ENCODE results near the gene CEP128. TPM values are rescaled to one million over a fixed set of nuclear protein-coding genes. Genes with fewer than 3 reads are reported as not detected.

The CEP128 gene
- polyA plus RNA-seq, 4 donors: 0.22 to 2.2 (median 1.1) TPM

DNA sequence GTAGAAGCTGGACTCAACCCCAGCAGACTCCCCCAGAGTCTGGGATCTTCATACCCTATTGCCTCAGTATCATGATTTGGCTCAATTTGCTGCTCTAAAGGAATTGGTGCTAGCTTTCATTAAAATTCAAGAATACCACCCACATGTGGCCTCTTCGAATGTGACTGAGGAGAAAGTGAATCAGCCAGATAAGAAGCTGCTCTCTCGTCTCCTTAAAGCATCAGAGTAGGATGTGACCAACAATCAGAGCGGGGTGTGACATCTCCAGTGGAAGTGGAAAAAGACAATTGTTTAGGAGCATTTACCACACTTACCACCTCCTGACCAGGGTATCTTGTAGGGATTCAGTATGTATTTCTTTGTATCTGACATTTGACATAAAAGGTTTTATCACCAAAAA lies 452.0 kb downstream of the CEP128 start:
- no peaks in the 10 kb centered on the region for H3K27me3 ChIP-seq (ENCODE audit: control insufficient read depth in 3 of 3, insufficient read depth in 3 of 3, low read length in 3 of 3)
- no peak overlapping the region for H3K4me3 ChIP-seq (ENCODE audit: low read depth in 1 of 3, low read length in 3 of 3)
- H3K4me1 ChIP-seq (ENCODE audit: control insufficient read depth in 3 of 3, insufficient read depth in 2 of 3, low read depth in 1 of 3, low read length in 2 of 3): peaks cover 0 to 5% (median 3%) of the 10 kb centered on the region in 3 donors
- WGBS, 3 donors: 85 to 89% (median 85%) methylated on average over 3 of the region's 3 CpGs
- no peak overlapping the region for H3K27ac ChIP-seq (ENCODE audit: low read depth in 1 of 3, low read length in 2 of 3)
- H3K9me3 ChIP-seq (ENCODE audit: control insufficient read depth in 2 of 2, insufficient read depth in 1 of 2, low read depth in 1 of 2, low read length in 1 of 2): no peaks in the 10 kb centered on the region
- H3K36me3 ChIP-seq (ENCODE audit: control insufficient read depth in 3 of 3, insufficient read depth in 2 of 3, low read depth in 1 of 3, low read length in 3 of 3): no peaks in the 10 kb centered on the region
- no peak for DNase-seq
- no peak for FAIRE-seq

DNA sequence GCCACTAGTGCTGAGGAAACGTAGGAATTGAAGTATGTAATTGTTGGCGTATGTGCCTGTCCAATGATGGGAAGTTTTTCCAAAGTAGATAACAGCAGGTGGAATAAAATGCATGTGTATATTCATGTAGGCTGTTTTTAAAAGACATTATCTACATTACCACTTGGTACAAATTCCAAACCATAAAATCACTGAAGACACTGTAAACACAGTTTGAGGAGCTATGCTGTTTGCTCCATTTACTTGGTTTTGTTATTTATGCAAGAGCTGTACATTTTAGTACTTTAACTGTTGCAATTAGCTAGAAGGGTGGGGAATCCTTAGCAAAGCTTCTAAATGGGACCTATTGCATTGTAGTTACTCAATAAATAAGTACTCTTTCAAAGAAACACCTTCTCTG lies 455.8 kb downstream of the CEP128 start:
- WGBS, 3 donors: 84 to 91% (median 85%) methylated on average over 2 of the region's 2 CpGs
- H3K4me1 ChIP-seq (ENCODE audit: control insufficient read depth in 3 of 3, insufficient read depth in 2 of 3, low read depth in 1 of 3, low read length in 2 of 3): no peaks in the 10 kb centered on the region
- H3K9me3 ChIP-seq (ENCODE audit: control insufficient read depth in 2 of 2, insufficient read depth in 1 of 2, low read depth in 1 of 2, low read length in 1 of 2): no peaks in the 10 kb centered on the region
- no peak overlapping the region for H3K4me3 ChIP-seq (ENCODE audit: low read depth in 1 of 3, low read length in 3 of 3)
- DNase-seq (peak in 1 of 2 donors; percentile 12), FAIRE-seq (no peak)
- H3K27ac ChIP-seq (ENCODE audit: low read depth in 1 of 3, low read length in 2 of 3): no peak overlapping the region
- H3K36me3 ChIP-seq (ENCODE audit: control insufficient read depth in 3 of 3, insufficient read depth in 2 of 3, low read depth in 1 of 3, low read length in 3 of 3): no peaks in the 10 kb centered on the region
- H3K27me3 ChIP-seq (ENCODE audit: control insufficient read depth in 3 of 3, insufficient read depth in 3 of 3, low read length in 3 of 3): no peaks in the 10 kb centered on the region

DNA sequence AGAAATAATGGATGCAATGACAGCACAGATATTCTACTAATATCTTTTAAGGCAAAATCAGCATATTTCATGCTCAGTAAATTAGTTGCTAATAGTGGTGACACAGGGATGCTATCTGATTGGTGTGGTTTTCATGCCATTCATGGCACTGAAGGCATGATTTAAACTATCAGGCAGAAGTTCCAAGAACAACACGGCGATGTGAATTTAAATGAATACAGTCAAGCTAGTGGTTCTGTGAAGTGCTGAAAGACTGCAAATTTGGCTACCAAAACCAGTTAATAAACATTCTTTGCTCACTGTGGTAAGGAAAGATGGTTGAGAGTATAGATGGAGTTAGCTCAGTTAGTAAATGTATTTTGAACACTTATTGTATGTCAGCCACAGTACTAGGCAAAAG lies 458.2 kb downstream of the CEP128 start:
- Histone ChIP-seq H3K9me3 (ENCODE audit: control insufficient read depth in 2 of 2, insufficient read depth in 1 of 2, low read depth in 1 of 2, low read length in 1 of 2) (no peaks in the 10 kb centered on the region), H3K27me3 (ENCODE audit: control insufficient read depth in 3 of 3, insufficient read depth in 3 of 3, low read length in 3 of 3) (no peaks in the 10 kb centered on the region), H3K4me3 (ENCODE audit: low read depth in 1 of 3, low read length in 3 of 3) (no peak overlapping the region), H3K36me3 (ENCODE audit: control insufficient read depth in 3 of 3, insufficient read depth in 2 of 3, low read depth in 1 of 3, low read length in 3 of 3) (no peaks in the 10 kb centered on the region), H3K4me1 (ENCODE audit: control insufficient read depth in 3 of 3, insufficient read depth in 2 of 3, low read depth in 1 of 3, low read length in 2 of 3) (no peaks in the 10 kb centered on the region), H3K27ac (ENCODE audit: low read depth in 1 of 3, low read length in 2 of 3) (no peak overlapping the region)
- FAIRE-seq (no peak), DNase-seq (no peak)
- WGBS, 3 donors: 94 to 98% (median 98%) methylated on average over 2 of the region's 2 CpGs

DNA sequence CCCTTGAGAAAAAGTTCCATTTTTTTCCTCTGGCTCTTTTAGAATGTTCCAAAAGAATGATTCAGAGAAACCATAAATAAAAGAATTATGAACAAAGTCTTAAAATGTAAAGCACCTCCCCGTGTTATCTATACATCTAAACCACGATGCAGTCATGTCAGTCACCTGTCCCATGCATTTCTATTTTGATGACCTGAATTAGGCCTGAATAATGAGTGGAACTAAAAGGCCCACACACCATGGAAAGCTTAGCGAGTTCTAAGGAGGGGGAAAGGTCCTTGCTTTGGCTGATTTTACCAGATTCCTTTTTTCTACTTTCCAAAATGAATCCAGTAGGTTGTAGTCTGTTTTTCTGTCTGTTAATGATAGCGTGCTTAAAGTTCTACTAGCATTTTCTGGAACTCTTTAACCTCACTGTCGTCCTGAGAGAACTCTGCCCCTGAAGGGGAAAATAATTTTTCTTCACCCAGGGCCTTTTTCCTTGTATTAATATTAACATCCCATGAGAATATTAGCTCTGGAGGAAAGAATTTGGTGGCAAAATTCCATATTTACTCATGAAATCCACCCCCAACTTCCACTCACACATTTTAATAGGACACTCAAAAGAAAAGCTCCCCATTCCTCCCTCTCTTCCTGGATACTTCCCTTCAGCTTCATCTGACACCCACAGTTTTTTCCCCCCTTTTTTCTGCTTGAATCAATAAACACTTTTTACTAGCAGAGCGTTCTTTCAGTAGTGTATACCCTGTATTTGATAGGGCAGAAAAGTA lies 464.0 kb downstream of the CEP128 start:
- Histone ChIP-seq H3K36me3 (ENCODE audit: control insufficient read depth in 3 of 3, insufficient read depth in 2 of 3, low read depth in 1 of 3, low read length in 3 of 3) (no peaks in the 10 kb centered on the region), H3K4me3 (ENCODE audit: low read depth in 1 of 3, low read length in 3 of 3) (no peak overlapping the region), H3K27ac (ENCODE audit: low read depth in 1 of 3, low read length in 2 of 3) (no peak overlapping the region), H3K27me3 (ENCODE audit: control insufficient read depth in 3 of 3, insufficient read depth in 3 of 3, low read length in 3 of 3) (no peaks in the 10 kb centered on the region), H3K9me3 (ENCODE audit: control insufficient read depth in 2 of 2, insufficient read depth in 1 of 2, low read depth in 1 of 2, low read length in 1 of 2) (peaks cover 0 to 16% of the 10 kb centered on the region in 2 donors), H3K4me1 (ENCODE audit: control insufficient read depth in 3 of 3, insufficient read depth in 2 of 3, low read depth in 1 of 3, low read length in 2 of 3) (no peaks in the 10 kb centered on the region)
- no peak for FAIRE-seq
- no peak for DNase-seq
- 67 to 86% (median 78%) methylated on average over 6 of the region's 6 CpGs for WGBS, 3 donors

DNA sequence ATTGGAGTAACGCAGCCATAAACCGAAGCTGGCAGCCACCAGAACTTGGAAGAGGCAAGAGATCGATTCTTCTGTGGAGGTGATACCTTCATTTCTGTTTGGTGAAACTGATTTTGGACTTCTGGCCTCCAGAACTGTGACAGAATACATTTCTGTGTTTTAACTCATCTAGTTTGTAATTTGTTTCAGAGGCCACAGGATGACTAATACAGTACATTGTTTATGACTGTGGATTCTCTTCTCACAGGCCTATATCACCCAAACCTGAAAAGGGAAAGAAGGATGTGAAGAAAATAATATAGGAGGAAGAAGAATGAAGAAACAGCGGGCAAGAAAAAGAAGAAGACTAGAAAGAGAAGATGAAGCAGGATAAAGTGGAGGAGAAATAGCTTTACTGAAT lies 466.5 kb downstream of the CEP128 start:
- no peaks in the 10 kb centered on the region for H3K27me3 ChIP-seq (ENCODE audit: control insufficient read depth in 3 of 3, insufficient read depth in 3 of 3, low read length in 3 of 3)
- no peak overlapping the region for H3K4me3 ChIP-seq (ENCODE audit: low read depth in 1 of 3, low read length in 3 of 3)
- 88 to 92% (median 90%) methylated on average over 4 of the region's 4 CpGs for WGBS, 3 donors
- H3K9me3 ChIP-seq (ENCODE audit: control insufficient read depth in 2 of 2, insufficient read depth in 1 of 2, low read depth in 1 of 2, low read length in 1 of 2): peaks cover 0 to 32% of the 10 kb centered on the region in 2 donors
- no peaks in the 10 kb centered on the region for H3K4me1 ChIP-seq (ENCODE audit: control insufficient read depth in 3 of 3, insufficient read depth in 2 of 3, low read depth in 1 of 3, low read length in 2 of 3)
- DNase-seq (no peak), FAIRE-seq (no peak)
- no peaks in the 10 kb centered on the region for H3K36me3 ChIP-seq (ENCODE audit: control insufficient read depth in 3 of 3, insufficient read depth in 2 of 3, low read depth in 1 of 3, low read length in 3 of 3)
- H3K27ac ChIP-seq (ENCODE audit: low read depth in 1 of 3, low read length in 2 of 3): no peak overlapping the region

DNA sequence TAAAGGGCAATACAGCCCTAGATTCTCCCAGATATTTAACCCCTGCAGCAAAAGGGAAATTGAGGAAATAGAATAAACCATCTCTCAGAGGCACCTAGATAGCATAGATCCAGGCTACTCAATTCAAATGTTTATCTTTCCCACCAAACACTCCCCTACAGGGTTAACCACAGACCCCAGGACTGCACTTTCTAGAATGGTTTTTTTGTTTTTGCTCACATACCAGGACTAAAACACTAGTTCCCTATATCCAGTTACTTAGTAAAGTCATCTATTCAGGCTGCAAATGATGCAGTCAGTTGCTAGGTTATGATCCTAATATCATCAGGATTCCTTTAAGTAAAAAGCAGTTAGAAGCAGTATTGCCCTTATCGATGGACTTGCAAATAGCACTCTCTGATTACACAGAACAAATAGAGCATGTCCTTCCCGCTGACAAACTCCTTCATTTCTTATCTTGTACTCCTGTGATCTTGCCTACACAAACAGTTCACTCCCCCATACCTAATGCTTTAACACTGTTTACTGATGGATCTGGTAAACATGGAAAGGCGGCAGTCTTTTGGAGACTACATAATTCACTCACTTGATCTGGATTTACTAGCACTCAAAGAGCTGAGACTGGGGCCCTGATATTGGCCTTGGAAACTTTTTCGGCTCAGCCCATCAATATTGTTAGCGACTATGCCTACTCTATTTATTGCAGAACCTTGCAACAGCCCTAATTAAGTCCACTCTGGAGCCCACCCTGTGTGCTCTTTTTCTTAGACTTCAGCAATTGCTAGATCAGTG lies 473.0 kb downstream of the CEP128 start:
- whole genome bisulfite sequencing, 3 donors: 20 to 50% (median 32%) methylated on average over 5 of the region's 5 CpGs
- Histone ChIP-seq H3K4me1 (ENCODE audit: control insufficient read depth in 3 of 3, insufficient read depth in 2 of 3, low read depth in 1 of 3, low read length in 2 of 3) (no peaks in the 10 kb centered on the region), H3K36me3 (ENCODE audit: control insufficient read depth in 3 of 3, insufficient read depth in 2 of 3, low read depth in 1 of 3, low read length in 3 of 3) (no peaks in the 10 kb centered on the region), H3K27me3 (ENCODE audit: control insufficient read depth in 3 of 3, insufficient read depth in 3 of 3, low read length in 3 of 3) (no peaks in the 10 kb centered on the region), H3K4me3 (ENCODE audit: low read depth in 1 of 3, low read length in 3 of 3) (no peak overlapping the region), H3K27ac (ENCODE audit: low read depth in 1 of 3, low read length in 2 of 3) (no peak overlapping the region), H3K9me3 (ENCODE audit: control insufficient read depth in 2 of 2, insufficient read depth in 1 of 2, low read depth in 1 of 2, low read length in 1 of 2) (peaks cover 0 to 47% of the 10 kb centered on the region in 2 donors)
- DNase-seq (peak; percentile 35 to 53), FAIRE-seq (no peak)

DNA sequence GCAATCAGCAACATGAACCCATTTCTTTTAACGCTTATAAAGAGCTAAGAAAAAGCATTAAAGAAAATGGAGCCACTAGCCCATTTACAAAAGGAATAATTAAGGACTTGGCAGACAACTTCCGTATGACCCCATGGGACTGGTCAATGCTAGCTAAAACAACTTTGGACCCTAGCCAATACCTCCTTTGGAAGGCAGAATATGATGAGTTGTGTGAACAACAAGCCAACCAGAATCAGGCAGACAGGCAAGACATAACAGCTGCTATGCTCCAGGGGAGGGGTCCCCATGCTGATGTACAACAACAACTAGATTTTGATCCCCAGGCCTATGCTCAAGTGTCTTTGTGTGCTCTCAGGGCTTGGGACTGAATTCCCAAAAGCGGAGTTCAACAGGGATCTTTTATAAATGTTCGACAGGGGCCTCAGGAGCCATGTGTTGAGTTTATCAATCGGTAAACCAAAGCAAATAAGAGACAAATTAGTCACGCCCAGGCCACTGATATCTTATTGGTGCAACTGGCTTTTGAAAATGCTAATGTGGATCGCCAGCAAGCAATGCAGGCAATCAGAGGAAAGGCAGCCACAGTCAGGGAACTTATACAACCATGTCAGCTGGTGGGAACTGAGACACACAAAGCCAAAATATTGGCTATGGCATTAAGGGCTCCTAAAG lies 475.9 kb downstream of the CEP128 start:
- no peak for FAIRE-seq

DNA sequence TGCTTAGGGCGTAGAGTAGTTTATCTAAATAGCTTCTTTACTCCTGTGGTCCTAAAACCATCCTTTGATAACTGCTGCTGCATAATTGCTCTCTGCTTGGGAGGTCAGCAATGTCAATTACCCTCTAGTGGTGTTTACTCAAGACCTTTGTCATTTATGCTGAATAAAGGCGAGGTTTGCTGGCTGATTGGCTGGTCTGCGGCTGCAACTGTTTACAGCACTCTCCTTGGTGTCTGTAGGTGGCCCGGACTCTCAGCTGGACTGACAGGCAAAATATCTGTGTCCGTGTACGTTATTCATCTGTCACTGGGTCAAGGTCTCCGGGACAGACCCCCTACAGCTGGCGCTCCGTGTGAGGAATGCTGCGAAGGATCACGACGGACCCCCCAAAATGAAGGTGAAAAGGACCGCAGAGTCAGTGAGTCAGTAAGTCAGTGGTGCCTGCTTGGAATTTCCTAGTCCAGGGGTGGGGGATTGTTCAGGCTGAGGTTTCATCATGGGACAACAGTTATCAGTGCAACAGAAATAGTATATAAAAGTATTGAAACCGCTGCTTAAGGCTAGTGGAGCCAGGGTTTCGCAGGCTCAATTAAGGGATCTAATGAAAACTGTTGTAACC lies 476.9 kb downstream of the CEP128 start:
- WGBS, 3 donors: 65 to 74% (median 72%) methylated on average over 15 of the region's 15 CpGs
- FAIRE-seq: no peak
- Histone ChIP-seq H3K4me3 (ENCODE audit: low read depth in 1 of 3, low read length in 3 of 3) (no peak overlapping the region), H3K4me1 (ENCODE audit: control insufficient read depth in 3 of 3, insufficient read depth in 2 of 3, low read depth in 1 of 3, low read length in 2 of 3) (no peaks in the 10 kb centered on the region), H3K36me3 (ENCODE audit: control insufficient read depth in 3 of 3, insufficient read depth in 2 of 3, low read depth in 1 of 3, low read length in 3 of 3) (no peaks in the 10 kb centered on the region), H3K27ac (ENCODE audit: low read depth in 1 of 3, low read length in 2 of 3) (no peak overlapping the region), H3K9me3 (ENCODE audit: control insufficient read depth in 2 of 2, insufficient read depth in 1 of 2, low read depth in 1 of 2, low read length in 1 of 2) (peaks cover 0 to 19% of the 10 kb centered on the region in 2 donors), H3K27me3 (ENCODE audit: control insufficient read depth in 3 of 3, insufficient read depth in 3 of 3, low read length in 3 of 3) (no peaks in the 10 kb centered on the region)
- no peak for DNase-seq

More for the DNA sequence above, 475.9 kb downstream of the CEP128 start:
- no peak overlapping the region for H3K27ac ChIP-seq (ENCODE audit: low read depth in 1 of 3, low read length in 2 of 3)
- H3K9me3 ChIP-seq (ENCODE audit: control insufficient read depth in 2 of 2, insufficient read depth in 1 of 2, low read depth in 1 of 2, low read length in 1 of 2): peaks cover 0 to 22% of the 10 kb centered on the region in 2 donors
- H3K36me3 ChIP-seq (ENCODE audit: control insufficient read depth in 3 of 3, insufficient read depth in 2 of 3, low read depth in 1 of 3, low read length in 3 of 3): no peaks in the 10 kb centered on the region
- 83 to 86% (median 85%) methylated on average over 7 of the region's 7 CpGs for WGBS, 3 donors
- H3K4me3 ChIP-seq (ENCODE audit: low read depth in 1 of 3, low read length in 3 of 3): no peak overlapping the region
- DNase-seq: no peak
- no peaks in the 10 kb centered on the region for H3K27me3 ChIP-seq (ENCODE audit: control insufficient read depth in 3 of 3, insufficient read depth in 3 of 3, low read length in 3 of 3)
- H3K4me1 ChIP-seq (ENCODE audit: control insufficient read depth in 3 of 3, insufficient read depth in 2 of 3, low read depth in 1 of 3, low read length in 2 of 3): no peaks in the 10 kb centered on the region

Measured in small intestine (tissue), 7 donors.